ENCODE results near the gene SELENOH. TPM values are rescaled to one million over a fixed set of nuclear protein-coding genes. Genes with fewer than 3 reads are reported as not detected.

Gene SELENOH
- total RNA-seq, 1 experiment from 2014 or later: 192 TPM

- POLR2A ChIA-PET (ENCODE audit: low non-redundant PET): no interaction called here
- H3K27ac ChIP-seq (ENCODE audit: low read depth, low read length, poor library complexity, severe bottlenecking): no peak overlapping the region
- no peaks in the 10 kb centered on the region for H3K36me3 ChIP-seq (ENCODE audit: insufficient read depth, low read length, poor library complexity, severe bottlenecking)
- H3K9me3 ChIP-seq (ENCODE audit: low read depth, low read length, poor library complexity, severe bottlenecking): no peaks in the 10 kb centered on the region
- no peak overlapping the region for H3K4me3 ChIP-seq (ENCODE audit: low read depth, low read length, poor library complexity, severe bottlenecking)
- peak; percentile 29 for DNase-seq (ENCODE audit: low spot score)
- TF ChIP-seq CTCF (conservative IDR thresholded peaks at IDR 0.05; ENCODE audit: low read depth, low read length): no peak
- no peak for TF ChIP-seq EZH2 (IDR thresholded peaks at IDR 0.05; ENCODE audit: borderline replicate concordance, low read depth, low read length, poor library complexity, severe bottlenecking)
- intact Hi-C loops (cut with micrococcal nuclease; ENCODE audit: unreplicated experiment): loop anchor here (10.0 kb wide), 2 partner anchors 252 to 532 kb away; no protein-coding TSS in a partner anchor
- no TSS peak for BruUV-seq (replicated peaks)
- no peaks in the 10 kb centered on the region for H3K4me1 ChIP-seq (ENCODE audit: insufficient read depth, low read length, poor library complexity, severe bottlenecking)
- H3K27me3 ChIP-seq (replicated peaks; ENCODE audit: insufficient read depth, low read depth, low read length, poor library complexity): no peaks in the 10 kb centered on the region
- CTCF ChIA-PET: interaction anchor here (1.0 to 3.5 kb wide), 2 partner anchors 16 to 48 kb away, joined by 4 to 89 read pairs; no protein-coding TSS in a partner anchor
These were observed 11.7 kb downstream of the SELENOH start for GRCh38 chr11:57752954-57753353.

GRCh38 chr11:57758174-57758573, 16.9 kb downstream of the SELENOH start:
- intact Hi-C loops (cut with micrococcal nuclease; ENCODE audit: unreplicated experiment): loop anchor here (5.0 to 10.0 kb wide), 3 partner anchors 247 to 754 kb away; no protein-coding TSS in a partner anchor
- ChIA-PET POLR2A (ENCODE audit: low non-redundant PET) (no interaction called here), CTCF (interaction anchor here (2.8 kb wide), 1 partner anchor 43 kb away, joined by 9 read pairs; no protein-coding TSS in a partner anchor)
- H3K27ac ChIP-seq (ENCODE audit: low read depth, low read length, poor library complexity, severe bottlenecking): no peak overlapping the region
- H3K9me3 ChIP-seq (ENCODE audit: low read depth, low read length, poor library complexity, severe bottlenecking): no peaks in the 10 kb centered on the region
- BruUV-seq (replicated peaks): no TSS peak
- no peak for DNase-seq (ENCODE audit: low spot score)
- no peaks in the 10 kb centered on the region for H3K4me1 ChIP-seq (ENCODE audit: insufficient read depth, low read length, poor library complexity, severe bottlenecking)
- no peaks in the 10 kb centered on the region for H3K27me3 ChIP-seq (replicated peaks; ENCODE audit: insufficient read depth, low read depth, low read length, poor library complexity)
- no peaks in the 10 kb centered on the region for H3K36me3 ChIP-seq (ENCODE audit: insufficient read depth, low read length, poor library complexity, severe bottlenecking)
- H3K4me3 ChIP-seq (ENCODE audit: low read depth, low read length, poor library complexity, severe bottlenecking): no peak overlapping the region
- no peak for TF ChIP-seq EZH2 (IDR thresholded peaks at IDR 0.05; ENCODE audit: borderline replicate concordance, low read depth, low read length, poor library complexity, severe bottlenecking)
- no peak for TF ChIP-seq CTCF (conservative IDR thresholded peaks at IDR 0.05; ENCODE audit: low read depth, low read length)

- TF ChIP-seq CTCF (conservative IDR thresholded peaks at IDR 0.05; ENCODE audit: low read depth, low read length) (no peak), EZH2 (IDR thresholded peaks at IDR 0.05; ENCODE audit: borderline replicate concordance, low read depth, low read length, poor library complexity, severe bottlenecking) (no peak)
- CTCF ChIA-PET: interaction anchor here (1.3 to 3.2 kb wide), 3 partner anchors 10 to 40 kb away, joined by 4 to 30 read pairs (median 6); partner anchors contain the start of gene BTBD18
- intact Hi-C loops (cut with micrococcal nuclease; ENCODE audit: unreplicated experiment): loop anchor here (2.0 kb wide), 2 partner anchors 17 to 39 kb away; no protein-coding TSS in a partner anchor
These were observed 20.3 kb downstream of the SELENOH start, which contains the start of gene CTNND1 for GRCh38 chr11:57761301-57762234. TSS of gene CTNND1 (plus strand) at chr11:57761802. CDS start at chr11:57791479, 29,677 bp downstream.

More at GRCh38 chr11:57761301-57762234, 20.3 kb downstream of the SELENOH start, which contains the start of gene CTNND1:
- Histone ChIP-seq H3K27ac (ENCODE audit: low read depth, low read length, poor library complexity, severe bottlenecking) (peak within 1 kb of the TSS; percentile 98), H3K4me1 (ENCODE audit: insufficient read depth, low read length, poor library complexity, severe bottlenecking) (peaks cover 20% of the 10 kb centered on the region), H3K4me3 (ENCODE audit: low read depth, low read length, poor library complexity, severe bottlenecking) (peak within 1 kb of the TSS; percentile 84), H3K36me3 (ENCODE audit: insufficient read depth, low read length, poor library complexity, severe bottlenecking) (no peaks in the 10 kb centered on the region), H3K9me3 (ENCODE audit: low read depth, low read length, poor library complexity, severe bottlenecking) (no peaks in the 10 kb centered on the region), H3K27me3 (replicated peaks; ENCODE audit: insufficient read depth, low read depth, low read length, poor library complexity) (no peaks in the 10 kb centered on the region)
- DNase-seq (ENCODE audit: low spot score): peak; percentile 99
- POLR2A ChIA-PET (ENCODE audit: low non-redundant PET): interaction anchor here (0.5 to 1.3 kb wide), 5 partner anchors 10 to 419 kb away, joined by 3 to 5 read pairs (median 4); partner anchors contain the start of gene BTBD18
- TSS peak; percentile 99 for BruUV-seq (replicated peaks)
